Forelimb muscle (tissue), 1 donor: Measurements from ENCODE around the gene PRKAB2. TPM values are rescaled to one million over a fixed set of nuclear protein-coding genes. Genes with fewer than 3 reads are reported as not detected.
"Not testable (repeated sequence)": the region's sequence is repeated elsewhere in the genome, so short reads cannot be mapped to it uniquely, and the experiment has no call there.

Experiments
- DNase-seq: peaks from one replicate; pipeline ENCODE4 v3.0.0-alpha.2; 2013; ENCODE audit warnings: low read depth
- polyA plus RNA-seq: library from polyadenylated mRNA; unstranded; fragments of 120-200 nt; gene quantifications from one replicate; pipeline ENCODE4 v1.2.1, GENCODE V29; 2013; ENCODE audit not compliant: insufficient read length

The PRKAB2 gene
- polyA plus RNA-seq, 1 donor: 46.4 TPM

DNA sequence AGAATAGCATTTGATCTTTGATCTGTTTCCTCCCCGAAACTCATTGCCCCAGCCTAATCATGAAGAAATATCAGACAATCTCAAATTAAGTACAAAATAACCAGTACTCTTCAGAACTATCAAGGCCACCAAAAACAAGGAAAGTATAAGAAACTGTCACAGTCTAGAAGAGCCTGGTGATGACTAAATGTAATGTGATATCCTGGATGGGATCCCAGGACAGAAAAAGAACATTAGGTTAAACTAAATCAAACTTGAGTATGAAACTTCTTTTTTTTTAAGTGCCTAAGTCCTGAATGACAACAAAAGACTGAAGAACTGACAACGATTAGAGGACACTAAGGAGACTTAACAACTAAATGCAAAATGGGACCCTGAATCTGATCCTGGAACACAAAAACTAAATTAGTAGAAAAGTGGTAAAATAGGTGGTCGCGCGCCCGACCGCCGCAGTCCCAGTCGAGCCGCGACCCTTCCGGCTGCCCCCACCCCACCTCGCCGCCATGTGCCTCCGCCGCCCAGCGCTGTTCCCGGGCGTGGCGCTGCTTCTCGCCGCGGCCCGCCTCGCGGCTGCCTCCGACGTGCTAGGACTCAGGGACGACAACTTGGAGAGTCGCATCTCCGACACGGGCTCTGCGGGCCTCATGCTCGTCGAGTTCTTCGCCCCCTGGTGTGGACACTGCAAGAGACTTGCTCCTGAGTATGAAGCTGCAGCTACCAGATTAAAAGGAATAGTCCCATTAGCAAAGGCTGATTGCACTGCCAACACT is 5.5 kb upstream of the PRKAB2 start:
- DNase-seq: no peak

DNA sequence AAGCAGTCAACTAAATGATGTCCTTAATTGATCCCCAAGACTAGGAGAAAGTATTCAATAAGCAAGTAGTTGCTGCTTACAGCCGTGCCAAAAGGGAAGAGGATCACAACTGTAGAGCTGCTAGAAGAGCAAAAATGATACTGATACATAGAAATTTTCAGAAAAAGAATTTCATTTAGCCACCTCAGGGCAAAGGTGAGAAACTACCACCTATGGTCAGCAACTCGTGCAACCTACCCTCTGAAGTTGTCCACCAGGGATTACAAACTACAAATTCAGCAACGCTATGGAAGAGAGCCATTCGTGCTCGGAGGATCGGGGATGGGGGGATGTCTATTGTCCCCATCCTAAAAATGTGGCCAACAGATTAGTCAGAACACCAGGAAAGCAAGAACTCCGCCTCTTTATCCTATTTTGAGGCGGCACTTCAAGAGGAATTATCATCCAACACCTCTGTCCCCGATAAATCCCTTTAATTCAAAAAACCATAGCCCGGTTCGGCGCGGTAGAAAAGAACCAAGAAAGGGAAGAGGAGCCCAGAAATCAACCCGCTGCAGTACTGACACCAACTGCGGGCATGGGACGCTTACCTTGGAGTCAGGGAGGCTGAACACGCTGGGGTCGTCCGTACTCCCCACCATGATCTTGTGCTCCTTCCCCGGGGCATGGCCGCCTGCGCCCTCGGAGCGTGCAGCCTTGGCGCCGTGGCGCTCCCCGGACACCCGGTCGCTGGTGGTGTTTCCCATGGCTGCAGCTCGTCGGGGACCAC is 687 bp downstream of the PRKAB2 start:
- DNase-seq: no peak

DNA sequence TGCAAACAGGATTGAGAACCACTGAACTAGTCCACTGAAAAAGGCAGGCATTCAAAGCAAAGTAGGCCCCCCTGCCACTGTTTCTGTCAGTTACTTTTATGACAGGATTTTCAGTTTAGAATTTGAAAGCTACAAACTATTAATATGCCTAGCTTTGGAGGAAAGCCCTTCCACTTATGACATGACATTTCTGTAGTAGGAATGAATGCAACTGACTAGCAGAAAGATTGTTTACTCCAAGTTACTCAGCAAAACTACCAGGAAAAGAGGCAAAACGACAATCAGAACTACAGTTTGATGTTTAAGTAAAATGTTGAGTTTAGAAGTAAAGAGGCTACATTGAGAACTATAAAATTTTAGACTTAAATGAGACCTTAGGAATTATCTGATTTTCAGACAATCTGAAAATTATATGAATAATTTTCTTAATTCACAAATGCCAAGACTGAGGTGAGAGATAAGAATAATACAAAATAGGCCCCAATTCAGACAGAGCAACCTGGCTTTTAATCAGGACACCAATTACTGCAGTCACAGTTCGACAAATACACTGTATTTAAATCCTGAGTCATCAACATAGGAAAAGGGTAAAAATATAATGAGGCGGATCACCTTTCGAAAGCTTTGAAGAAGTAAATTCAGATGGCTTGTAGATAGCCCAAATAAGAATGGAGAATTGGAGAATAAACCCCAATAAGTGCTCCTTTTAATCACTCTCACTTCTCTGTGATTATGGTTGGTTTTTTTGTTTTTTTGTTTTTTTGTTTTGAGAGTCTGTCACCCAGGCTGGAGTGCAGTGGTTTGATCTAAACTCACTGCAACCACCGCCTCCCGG is 2.2 kb downstream of the PRKAB2 start:
- DNase-seq: no peak

DNA sequence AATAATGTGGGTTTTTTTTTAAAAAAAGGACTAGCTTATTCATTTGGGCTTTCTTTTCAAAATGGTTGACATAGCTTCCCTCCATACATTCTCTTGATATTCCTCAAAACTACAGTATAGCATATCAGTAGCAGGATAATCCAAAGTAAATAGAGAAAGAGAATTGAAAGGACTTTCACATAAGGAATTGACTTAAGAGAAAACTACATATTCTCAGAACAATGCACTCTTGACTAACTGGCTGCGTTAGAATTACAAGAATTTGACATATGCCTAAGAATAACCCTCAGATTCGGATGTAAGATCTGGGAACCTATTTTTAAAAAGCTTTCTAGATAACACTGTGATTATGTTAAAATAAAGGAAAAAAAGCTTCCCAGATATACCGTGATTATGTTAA is 3.1 kb downstream of the PRKAB2 start:
- no peak for DNase-seq

DNA sequence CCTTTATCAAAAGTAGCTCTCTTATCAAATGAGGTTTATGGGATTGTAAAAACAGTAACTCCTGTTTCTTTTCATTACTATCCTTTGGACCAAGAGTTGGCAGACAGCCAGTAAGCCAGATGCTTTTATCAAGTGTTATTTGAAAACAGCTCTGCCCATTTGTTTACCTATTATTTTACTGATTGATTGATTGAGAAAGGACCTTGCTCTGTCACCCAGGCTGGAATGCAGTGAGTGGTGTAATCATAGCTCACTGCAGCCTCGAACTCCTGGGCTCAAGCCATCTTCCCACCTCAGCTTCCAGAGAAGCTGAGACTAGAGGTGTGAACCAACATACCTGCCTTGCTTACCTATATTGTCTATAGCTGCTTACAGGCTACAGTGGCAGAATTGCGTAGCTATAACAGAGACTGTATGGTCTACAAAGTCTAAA is 3.6 kb downstream of the PRKAB2 start:
- DNase-seq: no peak

DNA sequence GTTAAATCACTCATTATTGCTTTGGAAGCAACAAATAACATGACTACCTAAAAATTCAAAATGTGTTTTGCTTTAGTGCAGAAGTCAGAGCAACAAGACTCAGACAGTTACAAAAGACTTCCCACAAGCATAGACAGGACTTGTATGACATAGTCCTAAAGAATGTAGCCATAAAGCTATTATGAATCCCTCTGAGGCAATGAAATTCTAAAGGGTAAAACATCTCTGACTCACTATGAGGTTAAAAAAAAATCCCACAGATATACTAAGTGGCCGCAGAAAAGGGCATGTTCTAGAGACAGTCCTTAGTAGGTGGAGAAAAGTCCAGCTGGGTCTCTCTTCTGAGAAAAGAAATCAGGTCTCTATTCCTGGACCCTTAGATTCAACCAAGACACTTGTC is 4.9 kb downstream of the PRKAB2 start:
- DNase-seq: no peak

DNA sequence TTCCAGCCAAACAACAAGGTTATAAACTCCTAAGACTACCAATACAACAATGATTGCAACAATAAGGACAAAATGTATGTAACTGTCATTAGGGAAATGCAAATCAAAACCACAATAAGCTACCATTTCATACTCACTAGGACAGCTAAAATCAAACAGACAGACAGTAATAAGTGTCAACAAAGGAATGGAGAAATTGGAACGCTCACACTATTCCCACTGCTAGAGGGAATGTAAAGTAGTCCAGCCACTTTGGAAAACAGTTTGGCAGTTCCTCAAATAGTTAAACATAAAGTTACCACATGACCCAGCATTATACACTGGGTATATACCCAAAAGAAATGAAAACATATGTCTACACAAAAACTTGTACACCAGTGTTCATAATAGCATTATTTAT is 9.3 kb downstream of the PRKAB2 start:
- DNase-seq: no peak

DNA sequence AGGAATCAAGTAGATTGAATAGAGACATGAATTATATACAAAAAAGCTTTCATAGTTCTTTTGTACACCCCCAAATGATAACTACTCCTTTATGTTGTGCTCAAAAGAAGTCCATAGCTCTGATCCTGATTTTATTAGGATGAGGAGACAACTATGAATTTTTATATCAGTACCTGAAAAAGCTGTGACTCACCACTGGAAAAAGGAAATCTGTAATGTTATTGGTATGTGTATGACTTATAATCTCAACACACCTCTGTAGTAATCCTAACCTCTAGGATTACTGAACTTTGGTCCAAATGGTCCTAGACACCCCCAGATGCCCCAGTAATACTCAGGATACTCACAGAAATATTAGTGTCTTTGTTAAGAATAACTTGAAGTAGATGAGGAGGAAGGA is 10.2 kb downstream of the PRKAB2 start:
- DNase-seq: no peak

DNA sequence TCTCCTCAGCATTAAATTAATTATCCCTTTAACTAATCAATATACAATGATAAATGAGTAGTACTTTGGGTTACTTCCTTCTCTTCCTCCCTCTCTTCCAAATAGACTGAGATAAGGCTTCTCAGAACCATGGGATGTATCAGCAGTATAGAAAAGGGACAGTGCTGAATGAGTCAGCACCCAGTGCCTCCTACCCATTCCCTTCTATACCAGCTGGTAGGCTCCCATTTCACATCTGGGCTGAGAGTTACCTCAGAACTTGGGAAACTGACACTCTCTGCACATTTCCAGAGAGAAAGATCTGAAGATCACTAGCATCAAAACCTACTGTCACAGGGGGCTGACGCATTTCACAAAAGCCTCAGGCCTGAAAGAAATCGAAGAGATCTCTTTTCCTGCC is 15.2 kb downstream of the PRKAB2 start:
- not testable (repeated sequence) for DNase-seq

DNA sequence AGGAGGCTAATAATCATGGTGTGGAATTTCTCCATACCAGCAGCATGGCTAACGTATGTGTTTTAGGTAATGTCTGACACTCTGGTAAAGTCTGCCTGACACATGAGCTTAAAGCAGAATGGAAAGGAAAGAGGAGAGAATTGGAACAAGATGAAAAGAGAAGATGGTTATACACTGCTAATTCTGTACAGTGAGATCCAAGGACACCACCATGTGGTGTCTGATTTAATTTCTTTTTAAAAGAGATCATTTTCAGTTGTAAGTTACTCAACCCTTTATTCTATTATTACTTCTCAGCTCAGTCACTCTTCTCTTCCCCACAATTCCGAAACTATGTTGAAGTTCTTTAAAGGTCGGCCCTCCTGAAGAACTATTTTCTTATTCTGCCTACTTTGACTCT is 15.6 kb downstream of the PRKAB2 start:
- no peak for DNase-seq

DNA sequence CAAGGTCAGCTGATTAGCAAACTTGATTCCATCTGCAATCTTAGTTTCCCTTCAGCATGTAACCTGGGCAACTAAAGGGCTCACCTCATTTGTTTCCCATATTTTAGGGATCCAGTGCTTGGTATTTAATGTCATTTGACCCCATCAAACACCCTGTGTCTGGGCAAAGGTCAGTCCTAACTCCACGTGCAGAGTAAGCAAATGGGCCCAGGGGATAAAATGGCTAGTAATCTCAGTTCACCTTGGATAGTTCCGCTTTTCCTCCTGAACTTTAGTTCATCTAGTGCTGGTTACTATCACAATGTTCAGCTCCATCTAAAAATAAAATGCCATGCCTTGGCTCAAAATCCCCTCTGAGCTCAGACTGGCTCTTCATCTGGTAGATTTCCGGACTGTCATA is 19.5 kb downstream of the PRKAB2 start:
- no peak for DNase-seq

DNA sequence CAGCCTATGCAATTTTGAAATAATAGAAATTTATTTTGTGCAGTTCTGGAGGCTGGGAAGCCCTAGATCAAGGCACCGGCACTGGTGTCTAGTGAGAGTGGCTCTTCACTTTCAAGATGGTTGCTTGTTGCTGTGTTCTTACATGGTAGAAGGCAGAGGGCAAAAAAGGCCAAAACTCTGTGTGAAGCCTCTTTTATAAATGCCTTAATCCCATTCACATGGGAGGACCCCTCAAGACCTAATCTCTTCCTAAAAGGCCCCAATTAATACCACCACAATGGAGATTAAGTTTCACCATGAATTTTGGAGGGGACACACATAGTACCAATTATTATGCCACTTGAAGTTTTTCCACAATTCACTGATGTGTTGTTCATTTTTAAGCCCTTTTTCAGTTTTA is 21.0 kb downstream of the PRKAB2 start:
- DNase-seq: no peak

DNA sequence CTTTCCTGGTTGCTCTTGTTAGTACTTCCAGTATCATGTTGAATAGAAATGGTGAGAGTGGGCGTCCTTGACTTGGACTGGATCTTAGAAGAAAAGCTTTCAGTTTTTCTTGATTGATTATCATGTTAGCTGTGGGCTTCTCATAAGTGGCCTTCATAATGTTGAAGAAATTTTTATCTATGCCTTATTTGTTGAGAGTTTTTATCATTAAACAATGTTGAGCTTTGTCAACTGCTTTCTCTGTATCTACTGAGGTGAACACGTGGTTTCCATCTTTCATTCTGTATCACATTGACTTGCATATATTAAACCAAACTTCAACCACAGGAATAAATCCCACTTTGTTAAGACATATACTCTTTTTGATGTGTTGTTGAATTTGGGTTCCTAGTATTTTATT is 29.4 kb downstream of the PRKAB2 start:
- DNase-seq: no peak

DNA sequence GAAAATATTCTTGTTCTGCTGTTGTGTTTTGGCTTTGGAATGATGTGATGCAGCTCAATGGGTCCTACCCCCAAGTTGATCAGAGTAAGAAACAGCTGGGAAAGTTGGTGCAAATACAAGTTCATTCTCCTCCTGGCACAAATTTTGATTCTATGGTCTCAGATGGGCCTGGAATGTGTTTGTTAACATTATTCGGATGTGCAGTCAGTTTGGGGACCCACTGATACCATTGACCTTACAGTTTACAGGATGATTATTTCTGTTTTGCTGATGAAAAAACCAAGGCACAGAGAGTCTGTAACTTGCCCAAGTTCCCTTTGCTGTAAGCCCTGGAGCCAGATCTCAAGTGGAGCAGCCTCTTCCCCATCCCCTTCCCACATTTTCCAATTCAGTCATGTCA is 41.5 kb downstream of the PRKAB2 start:
- DNase-seq: not testable (repeated sequence)

DNA sequence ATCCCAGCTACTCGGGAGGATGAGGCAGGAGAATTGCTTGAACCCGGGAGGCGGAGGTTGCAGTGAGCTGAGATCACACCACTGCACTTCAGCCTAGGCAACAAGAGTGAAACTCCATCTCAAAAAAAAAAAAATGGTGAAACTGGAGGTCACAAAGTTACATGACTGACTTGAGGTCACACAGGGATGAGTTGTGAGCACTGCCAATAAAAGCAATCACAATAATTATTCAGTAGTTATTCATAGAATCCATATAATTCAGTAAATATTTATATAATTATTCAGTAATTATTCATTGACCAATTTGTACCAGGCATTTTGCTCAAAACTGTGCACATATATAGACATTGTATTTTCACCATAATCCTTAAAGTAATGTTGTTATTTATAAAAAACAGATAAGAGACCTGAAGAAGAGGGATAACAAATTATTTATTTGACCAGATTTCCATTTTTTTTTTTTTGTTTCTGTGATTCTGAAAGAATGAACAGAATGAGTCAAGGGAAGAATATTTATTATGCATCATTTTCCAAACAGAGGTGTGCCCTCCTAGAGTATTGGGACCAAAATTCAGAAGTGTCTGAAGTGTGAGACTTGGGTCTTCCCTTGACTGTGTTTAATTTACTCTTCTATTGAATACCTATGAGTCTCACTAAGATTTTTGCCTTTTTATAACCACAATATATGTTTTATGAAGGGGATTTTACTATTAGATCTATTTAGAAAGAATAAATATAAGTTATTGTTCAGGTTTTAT is 43.0 kb downstream of the PRKAB2 start:
- no peak for DNase-seq

DNA sequence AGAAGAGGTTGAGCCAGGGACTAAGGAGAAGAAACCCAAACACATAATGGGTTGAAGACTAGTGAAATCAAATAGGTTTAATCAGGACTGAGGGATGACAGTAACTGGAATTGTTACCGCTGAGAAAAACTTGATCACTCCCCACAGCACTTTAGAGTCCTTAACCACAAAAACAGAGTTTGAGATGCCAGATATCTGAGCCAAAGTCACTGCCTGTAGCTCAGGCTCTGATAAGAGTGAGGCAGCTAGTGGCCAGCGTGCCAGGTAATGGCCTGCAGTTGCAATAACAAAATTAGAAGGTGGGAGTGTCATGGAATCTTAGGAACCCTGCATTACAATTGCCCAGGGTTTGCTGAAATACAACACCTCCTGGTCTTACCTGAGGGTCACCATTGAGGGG is 48.0 kb downstream of the PRKAB2 start:
- no peak for DNase-seq

DNA sequence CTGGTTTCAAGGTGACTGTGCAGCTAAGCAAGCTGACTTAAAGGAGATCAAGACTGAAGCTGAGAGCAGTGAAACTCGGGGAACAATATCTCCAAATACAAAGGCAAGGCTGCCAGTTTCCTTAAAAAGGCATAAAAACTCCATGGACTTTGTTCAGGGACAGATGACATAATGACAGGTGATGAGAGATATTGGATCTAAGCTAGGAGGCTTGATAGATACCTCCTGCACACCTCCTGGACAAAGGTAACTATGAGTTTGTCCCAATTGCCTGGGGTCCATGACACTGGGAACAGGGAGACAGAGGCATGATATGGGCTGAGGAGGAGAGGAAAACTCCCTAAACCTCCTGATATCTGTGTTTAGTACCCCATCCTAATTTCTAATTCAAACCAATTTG is 55.2 kb downstream of the PRKAB2 start:
- DNase-seq: no peak

DNA sequence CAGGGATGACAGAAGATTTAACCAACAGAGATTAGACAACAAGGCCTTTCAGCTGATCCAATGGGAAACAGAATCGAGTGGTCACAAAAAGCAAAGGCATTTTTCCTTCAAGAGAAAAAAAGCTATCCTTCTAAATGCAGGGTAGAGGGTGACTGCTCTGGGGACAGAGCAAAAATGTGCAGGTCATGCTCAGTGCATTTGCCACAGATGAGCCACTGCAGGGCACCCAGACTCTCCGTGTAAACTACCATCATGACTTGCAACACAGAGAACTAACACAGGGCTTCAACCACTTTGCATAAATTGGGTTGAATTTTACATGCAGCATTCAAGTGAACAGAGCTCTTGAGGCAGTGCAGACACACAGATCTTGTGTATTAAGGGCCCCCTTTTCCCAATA is 56.8 kb downstream of the PRKAB2 start:
- no peak for DNase-seq

DNA sequence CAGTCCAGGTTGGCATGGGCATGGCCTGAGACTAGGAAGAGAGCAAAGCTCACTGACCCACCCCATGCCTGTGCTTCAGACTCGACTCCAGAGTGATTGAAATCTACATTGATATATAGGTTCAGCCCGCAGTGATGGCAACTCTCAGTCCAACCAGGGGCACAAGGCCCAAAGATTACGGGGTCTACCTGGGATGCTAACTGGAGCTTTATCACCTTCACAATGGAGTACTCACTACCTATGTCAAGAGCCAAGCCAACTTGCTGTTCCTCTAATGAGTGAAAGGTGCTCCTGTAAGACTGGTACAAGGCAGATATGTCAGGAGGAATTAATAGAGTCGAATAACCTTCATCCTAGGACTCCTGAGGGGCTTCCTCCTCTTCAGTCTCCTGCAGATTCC is 57.2 kb downstream of the PRKAB2 start:
- DNase-seq: not testable (repeated sequence)

DNA sequence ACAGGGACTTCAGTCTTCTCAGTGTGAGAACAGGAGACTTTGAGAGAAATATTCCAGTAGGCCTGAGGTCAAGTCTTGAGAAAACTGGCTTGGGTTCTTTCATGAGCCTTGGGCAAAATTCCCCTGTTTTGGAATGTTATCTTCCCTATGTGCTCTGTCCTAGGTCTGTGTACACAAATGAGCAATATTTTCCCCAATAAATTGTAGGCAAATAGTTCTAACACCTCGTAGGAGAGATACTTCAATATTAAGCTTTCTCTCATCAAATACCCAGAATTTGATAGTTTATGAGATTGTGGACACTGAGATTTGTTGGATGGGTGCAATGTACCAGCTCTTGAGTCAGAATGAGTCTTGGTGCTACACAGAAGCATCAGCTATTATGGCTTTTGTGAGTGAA is 57.9 kb downstream of the PRKAB2 start:
- DNase-seq: not testable (repeated sequence)

DNA sequence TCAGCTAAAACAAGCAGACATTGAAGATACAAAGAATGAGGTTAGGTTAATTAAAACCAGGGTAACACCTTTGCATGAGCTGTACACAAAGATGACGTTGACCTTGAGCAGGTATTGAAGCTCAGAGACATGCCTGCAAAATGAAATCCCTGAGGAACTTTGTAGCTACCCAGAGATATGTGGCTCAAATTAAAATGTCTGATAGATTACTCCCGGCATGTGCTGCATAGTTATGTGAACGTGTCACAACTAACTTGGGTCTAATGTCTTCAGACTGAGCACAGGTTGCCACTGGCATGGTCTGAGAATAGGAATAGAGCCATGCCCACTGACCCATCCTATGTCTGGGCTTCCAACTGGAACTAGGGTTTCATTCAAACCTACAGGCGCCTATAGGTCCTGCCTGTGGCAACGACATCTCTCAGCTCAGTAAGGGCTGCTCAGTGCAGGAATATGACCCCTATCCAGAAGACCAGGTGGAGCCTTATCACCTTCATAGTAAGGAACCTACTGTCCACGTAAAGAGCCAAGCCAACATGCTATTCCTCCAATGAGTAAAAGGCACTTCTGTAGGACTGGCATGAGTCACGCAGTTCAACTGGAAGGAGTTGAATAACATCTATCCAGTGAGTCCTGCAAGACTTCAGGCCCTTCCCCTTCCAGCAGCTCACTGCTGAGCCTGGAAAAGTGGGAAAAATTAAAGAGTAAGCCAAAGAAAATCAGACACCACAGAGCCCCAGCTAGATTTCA is 60.7 kb downstream of the PRKAB2 start:
- no peak for DNase-seq
